ENCODE measurements around the gene CREB5.

- TF ChIP-seq CTCF (conservative IDR thresholded peaks at IDR 0.05; ENCODE audit: low read length), result no peak
- TF ChIP-seq EZH2phosphoT487 (IDR thresholded peaks at IDR 0.05; ENCODE audit: borderline replicate concordance), result no peak
These were observed 318.9 kb downstream of the CREB5 start for GRCh38 chr7:28731092-28731658.

All from Loucy (cell line).